Measurements from ENCODE around the gene MMRN1. TPM values are rescaled to one million over a fixed set of nuclear protein-coding genes. Genes with fewer than 3 reads are reported as not detected.

MMRN1 gene
- 1 to 10 TPM in 3 of 4 donors, under 1 TPM in 1; 0.44 to 1.8 (median 1.6) TPM for total RNA-seq
- polyA plus RNA-seq = 1 to 10 TPM; 1.4 to 2.3 (median 2.0) TPM
- long read RNA-seq, donor 1 = 0 reads
- long read RNA-seq, donor 2, full-length matches to known transcripts = 3 of 3 reads
- long read RNA-seq, donor 2, partial matches to known transcripts = 0 of 3 reads
- long read RNA-seq, donor 2, other reads (novel, unspliced or antisense) = 0 of 3 reads

- ATAC-seq (no peak), DNase-seq (no peak)
- TF ChIP-seq, protein P1, sequence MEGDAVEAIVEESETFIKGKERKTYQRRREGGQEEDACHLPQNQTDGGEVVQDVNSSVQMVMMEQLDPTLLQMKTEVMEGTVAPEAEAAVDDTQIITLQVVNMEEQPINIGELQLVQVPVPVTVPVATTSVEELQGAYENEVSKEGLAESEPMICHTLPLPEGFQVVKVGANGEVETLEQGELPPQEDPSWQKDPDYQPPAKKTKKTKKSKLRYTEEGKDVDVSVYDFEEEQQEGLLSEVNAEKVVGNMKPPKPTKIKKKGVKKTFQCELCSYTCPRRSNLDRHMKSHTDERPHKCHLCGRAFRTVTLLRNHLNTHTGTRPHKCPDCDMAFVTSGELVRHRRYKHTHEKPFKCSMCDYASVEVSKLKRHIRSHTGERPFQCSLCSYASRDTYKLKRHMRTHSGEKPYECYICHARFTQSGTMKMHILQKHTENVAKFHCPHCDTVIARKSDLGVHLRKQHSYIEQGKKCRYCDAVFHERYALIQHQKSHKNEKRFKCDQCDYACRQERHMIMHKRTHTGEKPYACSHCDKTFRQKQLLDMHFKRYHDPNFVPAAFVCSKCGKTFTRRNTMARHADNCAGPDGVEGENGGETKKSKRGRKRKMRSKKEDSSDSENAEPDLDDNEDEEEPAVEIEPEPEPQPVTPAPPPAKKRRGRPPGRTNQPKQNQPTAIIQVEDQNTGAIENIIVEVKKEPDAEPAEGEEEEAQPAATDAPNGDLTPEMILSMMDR (IDR thresholded peaks at IDR 0.05) = no peak
- Histone ChIP-seq H3K4me1 (no peaks in the 10 kb centered on the region), H3K36me3 (ENCODE audit: insufficient read depth in 1 of 2, low read depth in 1 of 2) (no peaks in the 10 kb centered on the region), H3K27ac (no peak within 1 kb of the TSS), H3K27me3 (ENCODE audit: insufficient read depth in 3 of 3, low read length in 2 of 3) (no peaks in the 10 kb centered on the region), H3K4me3 (no peak within 1 kb of the TSS), H3K9me3 (no peaks in the 10 kb centered on the region)
- WGBS, 3 donors = 43 to 52% (median 47%) methylated on average over 11 of the region's 11 CpGs
- intact Hi-C loops (cut with DNase I) = no loop called here
Observed at GRCh38 chr4:89894649-89895550, at the start of gene MMRN1. Gene MMRN1 (plus strand): TSS chr4:89894854. CDS start chr4:89894972, 118 bp downstream.

GRCh38 chr4:89847571-89848325 lies 46.9 kb upstream of the MMRN1 start:
- H3K4me1 ChIP-seq = no peaks in the 10 kb centered on the region
- DNase-seq = no peak
- TF ChIP-seq, protein P1 (IDR thresholded peaks at IDR 0.05) = no peak
- intact Hi-C loops (cut with DNase I) = no loop called here
- H3K4me3 ChIP-seq = no peak overlapping the region
- no peaks in the 10 kb centered on the region for H3K27me3 ChIP-seq (ENCODE audit: insufficient read depth in 3 of 3, low read length in 2 of 3)
- no peaks in the 10 kb centered on the region for H3K36me3 ChIP-seq (ENCODE audit: insufficient read depth in 1 of 2, low read depth in 1 of 2)
- H3K9me3 ChIP-seq = no peaks in the 10 kb centered on the region
- WGBS, 3 donors = 83 to 88% (median 84%) methylated on average over 1 of the region's 1 CpG
- no peak for ATAC-seq
- no peak overlapping the region for H3K27ac ChIP-seq

DNA sequence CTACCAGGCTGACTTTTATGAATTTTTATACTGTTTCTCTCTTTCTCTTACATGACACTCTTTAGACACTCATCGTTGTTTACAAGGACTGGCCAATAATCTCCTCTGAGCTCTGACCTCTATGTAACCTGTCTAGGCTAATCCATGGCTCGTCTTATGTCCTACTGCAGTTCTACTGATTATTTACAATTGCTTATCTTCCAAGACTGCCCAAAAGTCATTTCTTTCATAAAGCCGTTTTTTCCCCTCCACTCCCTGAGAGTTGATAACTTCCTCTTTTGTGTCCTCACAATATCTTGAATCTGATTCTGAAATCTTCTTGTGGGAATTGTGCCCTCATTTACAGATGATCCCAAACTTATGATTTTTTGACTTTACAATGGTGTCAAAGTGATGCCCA lies 39.4 kb upstream of the MMRN1 start:
- DNase-seq (no peak), ATAC-seq (no peak)
- Histone ChIP-seq H3K27me3 (ENCODE audit: insufficient read depth in 3 of 3, low read length in 2 of 3) (no peaks in the 10 kb centered on the region), H3K36me3 (ENCODE audit: insufficient read depth in 1 of 2, low read depth in 1 of 2) (no peaks in the 10 kb centered on the region), H3K4me3 (no peak overlapping the region), H3K27ac (no peak overlapping the region), H3K4me1 (no peaks in the 10 kb centered on the region), H3K9me3 (no peaks in the 10 kb centered on the region)
- WGBS, 3 donors = 75 to 79% (median 77%) methylated on average over 3 of the region's 3 CpGs
- intact Hi-C loops (cut with DNase I) = no loop called here
- TF ChIP-seq, protein P1 (IDR thresholded peaks at IDR 0.05) = no peak

DNA sequence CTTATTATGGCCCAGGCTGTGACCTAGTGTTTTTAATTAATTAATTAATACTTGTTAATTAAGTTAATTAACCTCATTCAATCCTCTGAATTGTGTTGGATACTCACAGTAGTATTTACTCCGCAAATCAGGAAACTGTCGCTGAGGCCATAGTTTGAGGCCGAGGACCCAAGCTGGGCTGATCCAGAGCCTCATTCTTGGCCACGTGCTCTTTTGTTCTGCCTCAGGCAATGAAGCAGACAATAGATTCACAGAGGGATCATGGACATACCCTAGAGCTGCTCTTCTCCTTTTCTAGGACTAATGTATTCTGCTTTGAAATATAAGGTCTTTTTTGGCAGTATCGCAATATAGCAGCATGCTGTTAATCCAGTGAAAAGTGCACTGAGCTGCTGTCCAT lies 33.7 kb upstream of the MMRN1 start:
- H3K4me1 ChIP-seq = no peaks in the 10 kb centered on the region
- DNase-seq = no peak
- H3K4me3 ChIP-seq = no peak overlapping the region
- H3K27me3 ChIP-seq (ENCODE audit: insufficient read depth in 3 of 3, low read length in 2 of 3) = peaks cover 0 to 2% (median 0%) of the 10 kb centered on the region in 3 donors
- intact Hi-C loops (cut with DNase I) = no loop called here
- no peaks in the 10 kb centered on the region for H3K9me3 ChIP-seq
- 82 to 85% (median 84%) methylated on average over 5 of the region's 5 CpGs for WGBS, 3 donors
- no peaks in the 10 kb centered on the region for H3K36me3 ChIP-seq (ENCODE audit: insufficient read depth in 1 of 2, low read depth in 1 of 2)
- no peak for ATAC-seq
- TF ChIP-seq, protein P1 (IDR thresholded peaks at IDR 0.05) = no peak
- H3K27ac ChIP-seq = no peak overlapping the region

Measured in psoas muscle (tissue), 8 donors.